T-cell (primary cell): ENCODE results near the gene LRP1B. TPM values are rescaled to one million over a fixed set of nuclear protein-coding genes. Genes with fewer than 3 reads are reported as not detected.

Source experiments
- ATAC-seq, 4 experiments: fragments of 200-7000 bp in 3 of 4; fragments of 150-1000 bp in 1 of 4; cut with Tn5 transposase; replicated peaks in 1 of 4; 1 replicate in 3 of 4; 2 replicates in 1 of 4; pipeline ENCODE4 v1.10.0; 2021; ENCODE audit warnings: moderate library complexity in 3 of 4, mild to moderate bottlenecking in 2 of 4, moderate number of reproducible peaks in 1 of 4
- CTCF ChIA-PET, 2 donors: fragments of 300-600 bp; sonication (Branson Sonifier 250); formaldehyde crosslinking; loops; one replicate each; lab custom pipeline; 2022; ENCODE audit warnings: antibody characterized with exemption in 2 of 2; lab: Charles Lee
- POLR2A ChIA-PET, 2 donors: fragments of 300-600 bp; sonication (Branson Sonifier 250); formaldehyde crosslinking; loops; one replicate each; lab custom pipeline; 2022; ENCODE audit warnings: antibody characterized with exemption in 2 of 2; lab: Charles Lee
- DNase-seq, 35 experiments: peaks; one replicate each; pipeline versions ENCODE4 v3.0.0 to v3.0.0-alpha.2; 2013 to 2023
- H3K27ac ChIP-seq: one replicate; pipeline ENCODE4 v1.5.1; 2013; ENCODE audit warnings: low read length
- H3K27me3 ChIP-seq, 2 experiments: replicated peaks in 1 of 2; 1 replicate in 1 of 2; 2 replicates in 1 of 2; pipeline versions ENCODE4 v1.6.1 to v1.7.0; 2013; ENCODE audit warnings: low read length in 1 of 2, mixed read lengths in 1 of 2; ENCODE audit not compliant: control insufficient read depth in 2 of 2, insufficient read depth in 2 of 2; ENCODE audit errors: extremely low read depth in 1 of 2
- H3K36me3 ChIP-seq, 2 donors: 1 replicate in 1 of 2; 2 replicates in 1 of 2; pipeline versions ENCODE4 v1.6.1 to v1.7.0; 2013; ENCODE audit warnings: low read length in 1 of 2; ENCODE audit not compliant: control insufficient read depth in 2 of 2, insufficient read depth in 1 of 2; ENCODE audit errors: extremely low read depth in 1 of 2
- H3K4me1 ChIP-seq, 2 experiments: 1 replicate in 1 of 2; 2 replicates in 1 of 2; pipeline versions ENCODE4 v1.6.1 to v1.7.0; 2013; ENCODE audit warnings: low read length in 2 of 2, mixed read lengths in 1 of 2; ENCODE audit not compliant: insufficient read depth in 2 of 2, control insufficient read depth in 1 of 2; ENCODE audit errors: extremely low read depth in 1 of 2
- H3K4me3 ChIP-seq, 2 donors: 1 replicate in 1 of 2; 2 replicates in 1 of 2; pipeline versions ENCODE4 v1.5.1 to v1.7.0; 2013; ENCODE audit warnings: mild to moderate bottlenecking in 2 of 2, low read length in 1 of 2, moderate library complexity in 1 of 2; ENCODE audit not compliant: control insufficient read depth in 1 of 2; ENCODE audit errors: extremely low read depth in 1 of 2
- H3K9me3 ChIP-seq: 2 replicates; pipeline ENCODE4 v1.7.0; 2013
- H3K27ac Mint-ChIP-seq, 2 donors: one replicate each; pipeline ENCODE4 v1.8.0; 2020 to 2021; ENCODE audit warnings: mild to moderate bottlenecking in 2 of 2, mixed read lengths in 2 of 2
- H3K27me3 Mint-ChIP-seq, 2 donors: one replicate each; pipeline ENCODE4 v1.8.0; 2021 to 2022; ENCODE audit warnings: mixed read lengths in 2 of 2
- H3K36me3 Mint-ChIP-seq: one replicate; pipeline ENCODE4 v1.8.0; 2021; ENCODE audit warnings: mixed read lengths
- H3K4me1 Mint-ChIP-seq, 3 donors: one replicate each; pipeline ENCODE4 v1.8.0; 2020 to 2022; ENCODE audit warnings: mixed read lengths in 3 of 3, mild to moderate bottlenecking in 1 of 3
- H3K4me3 Mint-ChIP-seq, 3 donors: one replicate each; pipeline ENCODE4 v1.8.0; 2020 to 2022; ENCODE audit warnings: mild to moderate bottlenecking in 3 of 3, mixed read lengths in 3 of 3, moderate library complexity in 3 of 3
- H3K9me3 Mint-ChIP-seq, 3 donors: one replicate each; pipeline ENCODE4 v1.8.0; 2020 to 2022; ENCODE audit warnings: mixed read lengths in 3 of 3
- WGBS: methylation state at CpG from one replicate; pipeline ENCODE4 v1.1.5; 2013; ENCODE audit warnings: missing lambda C conversion rate; ENCODE audit not compliant: insufficient coverage; 5-methylcytosine and 5-hydroxymethylcytosine counted together
- total RNA-seq, 35 experiments: library from RNA in 6 of 35; stranded (reverse) in 6 of 35; fragments of 120-200 nt in 1 of 35; gene quantifications; one replicate each; pipeline versions ENCODE4 v1.2.1 to v1.2.4 and lab custom pipeline; 2013 to 2026

LRP1B gene
- total RNA-seq, 5 donors from 2014 or later (not counting 1 experiment from before 2014, with no cell fraction given) = not detected

DNA sequence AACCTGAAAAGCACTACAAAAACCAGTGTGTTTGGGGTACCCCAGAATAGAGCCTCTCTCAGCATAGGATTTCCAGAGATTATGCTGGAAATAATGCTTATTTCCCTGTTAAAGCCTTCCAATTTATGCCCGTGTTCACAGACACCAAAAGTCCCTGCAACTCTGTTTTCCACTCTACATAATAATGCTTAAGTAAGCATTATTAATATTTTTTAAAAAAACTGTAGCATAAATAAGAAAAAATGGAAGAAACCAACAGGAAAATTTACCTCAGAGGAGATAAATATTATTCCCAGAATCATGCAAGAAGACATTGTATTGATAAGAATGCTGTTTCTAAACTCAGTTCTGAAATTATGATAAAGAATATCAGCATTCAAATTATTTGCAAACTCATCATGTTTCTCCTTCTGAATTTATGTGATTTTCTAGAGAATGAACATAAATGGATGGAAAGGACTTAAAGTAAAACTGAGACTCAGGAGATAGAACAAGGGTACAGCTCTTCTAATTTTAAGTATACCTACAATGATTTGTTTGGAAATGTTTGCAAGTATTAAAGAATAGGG lies 241.7 kb downstream of the LRP1B start:
- ATAC-seq (no peak), DNase-seq (no peak)
- H3K9me3 Mint-ChIP-seq = peaks cover 3 to 21% (median 11%) of the 10 kb centered on the region in 3 donors
- H3K36me3 ChIP-seq = no peaks in the 10 kb centered on the region
- no peak overlapping the region for H3K27ac ChIP-seq
- no peak overlapping the region for H3K27ac Mint-ChIP-seq
- ChIA-PET CTCF (no interaction called here), POLR2A (no interaction called here)
- H3K4me3 ChIP-seq = no peak overlapping the region
- no peaks in the 10 kb centered on the region for H3K4me1 Mint-ChIP-seq
- H3K9me3 ChIP-seq = no peaks in the 10 kb centered on the region
- no peaks in the 10 kb centered on the region for H3K36me3 Mint-ChIP-seq
- no peaks in the 10 kb centered on the region for H3K4me1 ChIP-seq
- no peak overlapping the region for H3K4me3 Mint-ChIP-seq
- WGBS = no CpG with 5 or more reads among the region's 1 CpG
- H3K27me3 ChIP-seq = no peaks in the 10 kb centered on the region
- no peaks in the 10 kb centered on the region for H3K27me3 Mint-ChIP-seq

DNA sequence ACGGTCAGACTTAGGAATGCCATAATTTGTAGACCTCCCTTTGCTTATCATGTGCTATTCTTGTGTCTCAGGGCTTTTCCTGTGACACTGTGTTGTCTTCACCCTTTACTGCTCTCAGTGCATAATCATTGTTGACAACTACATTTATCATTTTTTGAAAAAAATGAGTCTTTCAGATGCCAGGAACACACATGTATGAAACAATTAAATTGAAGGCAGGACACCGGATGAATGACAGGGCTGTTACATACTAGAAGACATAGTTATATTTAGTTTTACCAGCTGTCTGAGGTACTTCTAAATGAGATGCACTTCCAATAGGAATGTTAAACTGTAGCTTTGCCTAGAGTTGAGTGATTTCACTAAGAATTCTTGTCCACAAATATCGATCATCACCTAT lies 243.5 kb downstream of the LRP1B start:
- Mint-ChIP-seq H3K4me3 (no peak overlapping the region), H3K36me3 (no peaks in the 10 kb centered on the region), H3K27ac (no peak overlapping the region), H3K27me3 (no peaks in the 10 kb centered on the region), H3K4me1 (no peaks in the 10 kb centered on the region), H3K9me3 (peaks cover 3 to 18% (median 11%) of the 10 kb centered on the region in 3 donors)
- POLR2A ChIA-PET = no interaction called here
- no peaks in the 10 kb centered on the region for H3K4me1 ChIP-seq
- H3K27ac ChIP-seq = no peak overlapping the region
- WGBS = no CpG with 5 or more reads among the region's 3 CpGs
- no peak overlapping the region for H3K4me3 ChIP-seq
- DNase-seq (no peak), ATAC-seq (no peak)
- CTCF ChIA-PET = no interaction called here
- H3K36me3 ChIP-seq = no peaks in the 10 kb centered on the region
- H3K27me3 ChIP-seq = no peaks in the 10 kb centered on the region
- H3K9me3 ChIP-seq = no peaks in the 10 kb centered on the region

DNA sequence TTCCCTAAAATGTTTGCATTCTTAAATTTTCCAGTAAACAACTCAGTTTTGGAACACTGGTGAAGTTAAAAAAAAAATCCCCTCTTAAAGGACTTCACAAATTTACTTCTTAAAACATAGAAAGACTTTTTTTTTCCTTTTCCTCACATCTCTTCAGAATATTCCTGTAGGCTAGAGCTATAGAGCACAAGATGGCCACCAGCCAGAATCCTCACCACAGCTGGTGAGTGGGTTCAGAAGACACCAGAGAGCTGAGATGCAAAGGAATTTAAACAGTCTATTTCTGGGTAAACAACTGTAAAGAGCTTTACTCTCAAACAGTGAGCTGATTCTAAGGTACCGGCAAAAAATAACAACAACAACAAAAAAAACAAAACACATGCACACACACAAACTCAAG lies 252.8 kb downstream of the LRP1B start:
- WGBS = no CpG with 5 or more reads among the region's 1 CpG
- H3K9me3 Mint-ChIP-seq = peaks cover 0 to 20% (median 0%) of the 10 kb centered on the region in 3 donors
- Histone ChIP-seq H3K4me1 (no peaks in the 10 kb centered on the region), H3K4me3 (no peak overlapping the region), H3K9me3 (no peaks in the 10 kb centered on the region), H3K27me3 (no peaks in the 10 kb centered on the region), H3K27ac (no peak overlapping the region), H3K36me3 (no peaks in the 10 kb centered on the region)
- no peaks in the 10 kb centered on the region for H3K27me3 Mint-ChIP-seq
- no peak for DNase-seq
- no peak overlapping the region for H3K27ac Mint-ChIP-seq
- no peak for ATAC-seq
- no peaks in the 10 kb centered on the region for H3K4me1 Mint-ChIP-seq
- no peak overlapping the region for H3K4me3 Mint-ChIP-seq
- POLR2A ChIA-PET = no interaction called here
- no peaks in the 10 kb centered on the region for H3K36me3 Mint-ChIP-seq
- CTCF ChIA-PET = no interaction called here

DNA sequence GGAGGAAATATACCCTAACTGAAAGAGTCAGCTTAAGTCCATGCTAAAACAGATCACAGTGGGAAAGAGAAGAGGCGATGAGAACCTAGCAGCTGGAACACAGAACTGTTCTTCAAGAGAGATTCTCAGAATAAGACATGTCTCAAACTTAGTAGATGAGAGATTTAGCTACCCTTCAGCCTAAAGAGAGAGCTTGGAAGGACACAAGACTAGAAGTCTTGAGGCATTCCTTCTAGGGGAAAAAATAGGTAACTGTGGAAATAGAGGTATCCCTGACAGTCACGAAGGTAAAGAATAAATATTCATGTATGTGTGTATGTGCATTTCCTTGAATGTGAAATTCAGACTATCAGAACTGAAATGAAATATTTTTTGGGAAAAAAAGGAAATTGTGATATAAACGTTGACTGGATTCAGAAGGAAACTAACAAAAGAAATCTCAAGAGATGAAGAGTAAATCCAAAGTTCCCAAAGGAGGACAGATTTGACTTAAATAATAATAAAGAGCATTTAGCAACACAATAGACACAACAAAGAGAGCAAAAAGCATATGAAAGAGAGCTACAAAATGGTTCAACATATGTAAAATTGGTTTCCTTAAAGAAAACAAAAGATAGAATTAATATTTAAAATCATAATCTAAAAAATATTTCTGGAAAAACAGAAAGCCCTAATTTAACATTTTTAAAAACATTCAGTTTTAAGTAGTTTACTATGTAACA lies 258.7 kb downstream of the LRP1B start:
- Mint-ChIP-seq H3K36me3 (no peaks in the 10 kb centered on the region), H3K4me3 (no peak overlapping the region), H3K4me1 (no peaks in the 10 kb centered on the region), H3K27ac (no peak overlapping the region), H3K9me3 (peaks cover 7 to 29% (median 9%) of the 10 kb centered on the region in 3 donors), H3K27me3 (no peaks in the 10 kb centered on the region)
- no peak overlapping the region for H3K4me3 ChIP-seq
- no peaks in the 10 kb centered on the region for H3K36me3 ChIP-seq
- no peaks in the 10 kb centered on the region for H3K9me3 ChIP-seq
- 71% methylated on average over 2 of the region's 3 CpGs for WGBS
- ChIA-PET POLR2A (no interaction called here), CTCF (no interaction called here)
- no peaks in the 10 kb centered on the region for H3K27me3 ChIP-seq
- DNase-seq (no peak), ATAC-seq (no peak)
- H3K4me1 ChIP-seq = no peaks in the 10 kb centered on the region
- H3K27ac ChIP-seq = no peak overlapping the region

DNA sequence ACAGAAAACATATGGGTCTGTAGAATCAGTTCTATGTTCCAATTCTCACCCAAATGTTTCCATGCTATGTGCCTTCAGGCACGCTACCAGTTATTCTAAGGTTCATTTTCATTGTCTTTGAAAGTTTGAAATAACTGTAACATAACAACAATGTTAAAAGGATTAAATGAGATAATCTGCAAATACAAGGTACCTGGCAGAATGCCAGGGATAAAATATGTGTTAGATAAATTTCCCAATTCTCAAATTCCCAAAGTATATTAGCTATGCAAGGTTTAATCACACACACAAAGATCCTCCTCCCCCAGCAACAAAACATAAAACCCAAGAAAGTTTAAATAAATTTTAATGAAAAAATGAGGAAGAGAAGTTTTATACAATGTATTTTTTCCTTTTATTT lies 261.2 kb downstream of the LRP1B start:
- no peak overlapping the region for H3K4me3 Mint-ChIP-seq
- H3K27me3 Mint-ChIP-seq = no peaks in the 10 kb centered on the region
- CTCF ChIA-PET = no interaction called here
- Histone ChIP-seq H3K27me3 (no peaks in the 10 kb centered on the region), H3K9me3 (no peaks in the 10 kb centered on the region), H3K27ac (no peak overlapping the region), H3K4me3 (no peak overlapping the region), H3K4me1 (no peaks in the 10 kb centered on the region), H3K36me3 (no peaks in the 10 kb centered on the region)
- DNase-seq (no peak), ATAC-seq (no peak)
- POLR2A ChIA-PET = no interaction called here
- H3K27ac Mint-ChIP-seq = no peak overlapping the region
- peaks cover 7 to 33% (median 14%) of the 10 kb centered on the region in 3 donors for H3K9me3 Mint-ChIP-seq
- no peaks in the 10 kb centered on the region for H3K4me1 Mint-ChIP-seq
- no CpG with 5 or more reads among the region's 1 CpG for WGBS
- no peaks in the 10 kb centered on the region for H3K36me3 Mint-ChIP-seq

DNA sequence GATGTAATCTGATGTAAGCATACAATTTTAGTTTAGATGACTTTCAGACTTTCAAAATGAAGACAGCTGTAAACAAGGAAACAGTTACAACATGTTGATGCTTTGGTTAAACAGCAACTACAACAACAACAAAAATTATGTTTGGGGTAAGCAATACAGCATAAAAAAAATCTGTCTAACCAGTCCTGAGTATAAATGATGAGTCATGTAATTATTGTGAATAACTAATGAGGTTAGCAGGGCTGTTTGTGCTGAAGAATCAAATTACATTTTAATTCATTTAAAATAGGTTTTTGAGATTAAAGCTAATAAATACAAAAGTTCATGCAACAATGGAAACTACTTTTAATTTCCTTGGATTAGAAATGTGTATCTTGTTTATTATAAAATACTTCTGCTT lies 266.9 kb downstream of the LRP1B start:
- Mint-ChIP-seq H3K4me1 (no peaks in the 10 kb centered on the region), H3K4me3 (no peak overlapping the region), H3K9me3 (peaks cover 0 to 27% (median 14%) of the 10 kb centered on the region in 3 donors), H3K27me3 (no peaks in the 10 kb centered on the region), H3K27ac (no peak overlapping the region), H3K36me3 (no peaks in the 10 kb centered on the region)
- ATAC-seq (no peak), DNase-seq (no peak)
- ChIA-PET CTCF (no interaction called here), POLR2A (no interaction called here)
- no peaks in the 10 kb centered on the region for H3K36me3 ChIP-seq
- no peak overlapping the region for H3K4me3 ChIP-seq
- no peaks in the 10 kb centered on the region for H3K9me3 ChIP-seq
- no peak overlapping the region for H3K27ac ChIP-seq
- no peaks in the 10 kb centered on the region for H3K27me3 ChIP-seq
- no peaks in the 10 kb centered on the region for H3K4me1 ChIP-seq
